ENCODE measurements around the gene NRXN2. TPM values are rescaled to one million over a fixed set of nuclear protein-coding genes. Genes with fewer than 3 reads are reported as not detected.

NRXN2 gene
- total and polyA plus RNA-seq, 2 of the 13 experiments (the other 11 are each of a cell fraction or from before 2014, with no cell fraction given) = not detected

- no peak for TF ChIP-seq ZNF687 (CRISPR knock-in tag; IDR thresholded peaks at IDR 0.05)
- no peak for TF ChIP-seq KAT8 (CRISPR knock-in tag; IDR thresholded peaks at IDR 0.05)
- TF ChIP-seq NFYB (CRISPR knock-in tag; IDR thresholded peaks at IDR 0.05) = no peak
- TF ChIP-seq, protein P1, sequence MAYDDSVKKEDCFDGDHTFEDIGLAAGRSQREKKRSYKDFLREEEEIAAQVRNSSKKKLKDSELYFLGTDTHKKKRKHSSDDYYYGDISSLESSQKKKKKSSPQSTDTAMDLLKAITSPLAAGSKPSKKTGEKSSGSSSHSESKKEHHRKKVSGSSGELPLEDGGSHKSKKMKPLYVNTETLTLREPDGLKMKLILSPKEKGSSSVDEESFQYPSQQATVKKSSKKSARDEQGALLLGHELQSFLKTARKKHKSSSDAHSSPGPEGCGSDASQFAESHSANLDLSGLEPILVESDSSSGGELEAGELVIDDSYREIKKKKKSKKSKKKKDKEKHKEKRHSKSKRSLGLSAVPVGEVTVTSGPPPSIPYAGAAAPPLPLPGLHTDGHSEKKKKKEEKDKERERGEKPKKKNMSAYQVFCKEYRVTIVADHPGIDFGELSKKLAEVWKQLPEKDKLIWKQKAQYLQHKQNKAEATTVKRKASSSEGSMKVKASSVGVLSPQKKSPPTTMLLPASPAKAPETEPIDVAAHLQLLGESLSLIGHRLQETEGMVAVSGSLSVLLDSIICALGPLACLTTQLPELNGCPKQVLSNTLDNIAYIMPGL (CRISPR knock-in tag; IDR thresholded peaks at IDR 0.05; ENCODE audit: borderline replicate concordance in 1 of 2, low read depth in 1 of 2) = no peak
- TF ChIP-seq ZNF816 (CRISPR knock-in tag; IDR thresholded peaks at IDR 0.05; ENCODE audit: borderline replicate concordance) = no peak
- TF ChIP-seq, protein P2, sequence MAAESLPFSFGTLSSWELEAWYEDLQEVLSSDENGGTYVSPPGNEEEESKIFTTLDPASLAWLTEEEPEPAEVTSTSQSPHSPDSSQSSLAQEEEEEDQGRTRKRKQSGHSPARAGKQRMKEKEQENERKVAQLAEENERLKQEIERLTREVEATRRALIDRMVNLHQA (CRISPR knock-in tag; IDR thresholded peaks at IDR 0.05) = no peak
These were observed 122.6 kb downstream of the NRXN2 start (continued) for GRCh38 chr11:64600281-64600992.
